ENCODE results near the gene MYO1A.

Gene MYO1A

GRCh38 chr12:57049890-57050289 is at the start of gene MYO1A:
TSS of gene MYO1A (minus strand) at chr12:57050129. CDS start at chr12:57048323, 1,806 bp downstream.
- TF ChIP-seq CTCF (IDR thresholded peaks at IDR 0.05; ENCODE audit: borderline replicate concordance, insufficient read depth, low read depth, low read length), result no peak
- H3K4me3 ChIP-seq (ENCODE audit: low read depth, low read length), result no peak within 1 kb of the TSS

GRCh38 chr12:57099047-57099714 is 49.3 kb upstream of the MYO1A start:
- no peak for TF ChIP-seq CTCF (IDR thresholded peaks at IDR 0.05; ENCODE audit: borderline replicate concordance, insufficient read depth, low read depth, low read length)
- H3K4me3 ChIP-seq (ENCODE audit: low read depth, low read length), result no peak overlapping the region

- TF ChIP-seq CTCF (IDR thresholded peaks at IDR 0.05; ENCODE audit: borderline replicate concordance, insufficient read depth, low read depth, low read length), result no peak
- no peak overlapping the region for H3K4me3 ChIP-seq (ENCODE audit: low read depth, low read length)
Measured at GRCh38 chr12:57098546-57098945, 48.6 kb upstream of the MYO1A start.

- no peak overlapping the region for H3K4me3 ChIP-seq (ENCODE audit: low read depth, low read length)
- TF ChIP-seq CTCF (IDR thresholded peaks at IDR 0.05; ENCODE audit: borderline replicate concordance, insufficient read depth, low read depth, low read length), result no peak
Measured at GRCh38 chr12:57097554-57097835, 47.6 kb upstream of the MYO1A start.

- TF ChIP-seq CTCF (IDR thresholded peaks at IDR 0.05; ENCODE audit: borderline replicate concordance, insufficient read depth, low read depth, low read length), result no peak
- H3K4me3 ChIP-seq (ENCODE audit: low read depth, low read length), result no peak overlapping the region
Measured at GRCh38 chr12:57096748-57097553, 47.0 kb upstream of the MYO1A start.

- TF ChIP-seq CTCF (IDR thresholded peaks at IDR 0.05; ENCODE audit: borderline replicate concordance, insufficient read depth, low read depth, low read length), result no peak
- H3K4me3 ChIP-seq (ENCODE audit: low read depth, low read length), result no peak overlapping the region
Measured at GRCh38 chr12:57096099-57096572, 46.2 kb upstream of the MYO1A start.

- TF ChIP-seq CTCF (IDR thresholded peaks at IDR 0.05; ENCODE audit: borderline replicate concordance, insufficient read depth, low read depth, low read length), result no peak
- H3K4me3 ChIP-seq (ENCODE audit: low read depth, low read length), result no peak overlapping the region
Measured at GRCh38 chr12:57095440-57095839, 45.5 kb upstream of the MYO1A start.
